Neuronal stem cell (in vitro differentiated cells): ENCODE results near the gene RRP1.

Experiments used
- DNase-seq: peaks from one replicate; pipeline ENCODE4 v3.0.0-alpha.2; 2013; ENCODE audit warnings: low spot score
- H2AFZ ChIP-seq: one replicate; pipeline ENCODE4 v1.6.1; 2013; ENCODE audit warnings: mild to moderate bottlenecking, low read length, inconsistent platforms
- H2AK5ac ChIP-seq: 2 replicates; pipeline ENCODE4 v1.6.1; 2013; ENCODE audit warnings: low read depth, mild to moderate bottlenecking, inconsistent platforms, low read length, moderate library complexity, mixed read lengths
- H2BK120ac ChIP-seq: 2 replicates; pipeline ENCODE4 v1.6.1; 2013; ENCODE audit warnings: low read depth, mild to moderate bottlenecking, inconsistent platforms, low read length, moderate library complexity, mixed read lengths
- H2BK12ac ChIP-seq: one replicate; pipeline ENCODE4 v1.6.1; 2013; ENCODE audit warnings: low read length, inconsistent platforms
- H2BK15ac ChIP-seq: 2 replicates; pipeline ENCODE4 v1.6.1; 2013; ENCODE audit warnings: mild to moderate bottlenecking, low read length, inconsistent platforms, mixed read lengths
- H2BK5ac ChIP-seq: one replicate; pipeline ENCODE4 v1.6.1; 2013; ENCODE audit warnings: inconsistent platforms, mild to moderate bottlenecking, low read length, moderate library complexity
- H3K14ac ChIP-seq: one replicate; pipeline ENCODE4 v1.6.1; 2013; ENCODE audit warnings: low read length, inconsistent platforms
- H3K18ac ChIP-seq: 2 replicates; pipeline ENCODE4 v1.6.1; 2013; ENCODE audit warnings: low read length, inconsistent platforms
- H3K23ac ChIP-seq: 2 replicates; pipeline ENCODE4 v1.6.1; 2013; ENCODE audit warnings: low read depth, mild to moderate bottlenecking, mixed read lengths, low read length, inconsistent platforms; ENCODE audit not compliant: poor library complexity
- H3K27ac ChIP-seq: replicated peaks from 3 replicates; pipeline ENCODE4 v1.5.1; 2013; ENCODE audit warnings: low read length, inconsistent platforms
- H3K27me3 ChIP-seq, 3 experiments: 2 replicates each; pipeline ENCODE4 v1.6.1; 2013; ENCODE audit warnings: low read length in 3 of 3, mild to moderate bottlenecking in 2 of 3, inconsistent platforms in 1 of 3, low read depth in 1 of 3, mixed read lengths in 1 of 3, moderate library complexity in 1 of 3; ENCODE audit not compliant: control insufficient read depth in 3 of 3, insufficient read depth in 3 of 3
- H3K36me3 ChIP-seq, 2 donors: replicated peaks in 1 of 2; 2 replicates each; pipeline ENCODE4 v1.6.1; 2013; ENCODE audit warnings: low read length in 2 of 2; ENCODE audit not compliant: control insufficient read depth in 2 of 2, insufficient read depth in 2 of 2
- H3K4ac ChIP-seq: 2 replicates; pipeline ENCODE4 v1.6.1; 2013; ENCODE audit warnings: inconsistent platforms, mild to moderate bottlenecking, low read length, moderate library complexity
- H3K4me1 ChIP-seq, 2 donors: 1 replicate in 1 of 2; 2 replicates in 1 of 2; pipeline ENCODE4 v1.6.1; 2013; ENCODE audit warnings: low read length in 2 of 2, low read depth in 1 of 2; ENCODE audit not compliant: control insufficient read depth in 2 of 2, insufficient read depth in 1 of 2
- H3K4me2 ChIP-seq: one replicate; pipeline ENCODE4 v1.6.1; 2013; ENCODE audit warnings: mild to moderate bottlenecking, low read length, inconsistent platforms; ENCODE audit not compliant: insufficient read depth, poor library complexity, severe bottlenecking
- H3K4me3 ChIP-seq, 2 donors: 2 replicates each; pipeline ENCODE4 v1.5.1; 2013; ENCODE audit warnings: low read length in 2 of 2, mild to moderate bottlenecking in 2 of 2, inconsistent platforms in 1 of 2, moderate library complexity in 1 of 2
- H3K79me1 ChIP-seq: one replicate; pipeline ENCODE4 v1.6.1; 2013; ENCODE audit warnings: low read depth, mild to moderate bottlenecking, inconsistent platforms, low read length, moderate library complexity
- H3K9ac ChIP-seq: one replicate; pipeline ENCODE4 v1.6.1; 2013; ENCODE audit warnings: mild to moderate bottlenecking, low read depth, low read length, inconsistent platforms; ENCODE audit not compliant: poor library complexity
- H3K9me3 ChIP-seq, 2 donors: replicated peaks in 1 of 2; 2 replicates each; pipeline versions ENCODE3 to v1.6.1; 2013; ENCODE audit warnings: low read length in 2 of 2, mild to moderate bottlenecking in 2 of 2, inconsistent platforms in 1 of 2, low read depth in 1 of 2, mixed read lengths in 1 of 2, moderate library complexity in 1 of 2; ENCODE audit not compliant: control insufficient read depth in 2 of 2, insufficient read depth in 1 of 2
- H4K8ac ChIP-seq: one replicate; pipeline ENCODE4 v1.6.1; 2013; ENCODE audit warnings: low read depth, mild to moderate bottlenecking, inconsistent platforms, low read length, moderate library complexity
- H4K91ac ChIP-seq: one replicate; pipeline ENCODE4 v1.6.1; 2013; ENCODE audit warnings: low read length, low read depth, mild to moderate bottlenecking, inconsistent platforms; ENCODE audit not compliant: poor library complexity
- WGBS, 2 donors: extraction: QIAGEN DNeasy Blood & Tissue Kit; methylation state at CpG; one replicate each; pipeline ENCODE4 v1.1.7; 2013; ENCODE audit warnings: missing lambda C conversion rate in 2 of 2, mixed read lengths in 1 of 2; ENCODE audit not compliant: insufficient read length in 2 of 2, insufficient replicate concordance in 1 of 2; ENCODE audit errors: extremely low coverage in 2 of 2; 5-methylcytosine and 5-hydroxymethylcytosine counted together

RRP1 gene

GRCh38 chr21:43832158-43832550 lies 42.8 kb downstream of the RRP1 start:
- H3K23ac ChIP-seq = peak overlapping the region; percentile 85
- no peak overlapping the region for H4K8ac ChIP-seq
- no peak overlapping the region for H3K27ac ChIP-seq
- peak overlapping the region; percentile 92 for H2BK15ac ChIP-seq
- H3K4me1 ChIP-seq = no peaks in the 10 kb centered on the region
- H3K9ac ChIP-seq = no peak overlapping the region
- no peak overlapping the region for H2AFZ ChIP-seq
- DNase-seq = no peak
- no peak overlapping the region for H2BK5ac ChIP-seq
- no peak overlapping the region for H2BK120ac ChIP-seq
- H3K4me2 ChIP-seq = no peak overlapping the region
- no peak overlapping the region for H3K4me3 ChIP-seq
- peaks cover 3% of the 10 kb centered on the region for H3K79me1 ChIP-seq
- H2BK12ac ChIP-seq = peak overlapping the region; percentile 73
- no peak overlapping the region for H3K18ac ChIP-seq
- no peak overlapping the region for H4K91ac ChIP-seq
- peak overlapping the region; percentile 56 for H2AK5ac ChIP-seq
- WGBS, 2 donors = no CpG with 5 or more reads among the region's 14 CpGs
- no peak overlapping the region for H3K4ac ChIP-seq
- H3K14ac ChIP-seq = no peak overlapping the region
- H3K27me3 ChIP-seq = no peaks in the 10 kb centered on the region
- H3K9me3 ChIP-seq = peaks cover 5 to 15% of the 10 kb centered on the region in 2 donors
- H3K36me3 ChIP-seq = no peaks in the 10 kb centered on the region

- H3K4ac ChIP-seq = peak overlapping the region; percentile 89
- no CpG with 5 or more reads among the region's 10 CpGs for WGBS, 2 donors
- peaks cover 5 to 15% of the 10 kb centered on the region in 2 donors for H3K9me3 ChIP-seq
- peak overlapping the region; percentile 85 for H3K23ac ChIP-seq
- no peak overlapping the region for H2AFZ ChIP-seq
- no peaks in the 10 kb centered on the region for H3K36me3 ChIP-seq
- H3K79me1 ChIP-seq = peaks cover 3% of the 10 kb centered on the region
- no peak overlapping the region for H4K91ac ChIP-seq
- H3K27ac ChIP-seq = no peak overlapping the region
- H3K9ac ChIP-seq = no peak overlapping the region
- H3K4me2 ChIP-seq = no peak overlapping the region
- no peaks in the 10 kb centered on the region for H3K27me3 ChIP-seq
- DNase-seq = no peak
- H2BK12ac ChIP-seq = peak overlapping the region; percentile 73
- no peak overlapping the region for H3K18ac ChIP-seq
- no peak overlapping the region for H2BK120ac ChIP-seq
- peak overlapping the region; percentile 56 for H3K14ac ChIP-seq
- no peaks in the 10 kb centered on the region for H3K4me1 ChIP-seq
- no peak overlapping the region for H2BK5ac ChIP-seq
- H3K4me3 ChIP-seq = peak overlapping the region in 1 of 2 donors; percentile 16
- peak overlapping the region; percentile 23 for H4K8ac ChIP-seq
- peak overlapping the region; percentile 92 for H2BK15ac ChIP-seq
- peak overlapping the region; percentile 56 for H2AK5ac ChIP-seq
These were observed 43.3 kb downstream of the RRP1 start for GRCh38 chr21:43832648-43833047.

- no peak overlapping the region for H3K4me2 ChIP-seq
- no peak overlapping the region for H4K8ac ChIP-seq
- H2BK12ac ChIP-seq = no peak overlapping the region
- no peak overlapping the region for H3K4me3 ChIP-seq
- H2BK120ac ChIP-seq = no peak overlapping the region
- H4K91ac ChIP-seq = no peak overlapping the region
- no peak for DNase-seq
- no peak overlapping the region for H3K4ac ChIP-seq
- WGBS, 2 donors = no CpG with 5 or more reads among the region's 30 CpGs
- no peak overlapping the region for H2BK15ac ChIP-seq
- no peak overlapping the region for H3K9ac ChIP-seq
- H3K18ac ChIP-seq = peak overlapping the region; percentile 67
- H3K9me3 ChIP-seq = peaks cover 5 to 15% of the 10 kb centered on the region in 2 donors
- no peak overlapping the region for H3K27ac ChIP-seq
- no peaks in the 10 kb centered on the region for H3K36me3 ChIP-seq
- H2BK5ac ChIP-seq = no peak overlapping the region
- H3K27me3 ChIP-seq = no peaks in the 10 kb centered on the region
- peaks cover 3% of the 10 kb centered on the region for H3K79me1 ChIP-seq
- H3K23ac ChIP-seq = no peak overlapping the region
- no peak overlapping the region for H2AK5ac ChIP-seq
- H2AFZ ChIP-seq = no peak overlapping the region
- no peaks in the 10 kb centered on the region for H3K4me1 ChIP-seq
- H3K14ac ChIP-seq = no peak overlapping the region
These were observed 44.9 kb downstream of the RRP1 start for GRCh38 chr21:43834146-43834905.

- Histone ChIP-seq H3K36me3 (no peaks in the 10 kb centered on the region), H3K27ac (no peak overlapping the region), H3K79me1 (peaks cover 3% of the 10 kb centered on the region), H3K27me3 (no peaks in the 10 kb centered on the region), H3K4ac (no peak overlapping the region), H3K18ac (no peak overlapping the region), H3K4me2 (no peak overlapping the region), H3K14ac (no peak overlapping the region), H3K4me3 (no peak overlapping the region), H3K23ac (no peak overlapping the region), H3K4me1 (no peaks in the 10 kb centered on the region), H2AFZ (no peak overlapping the region), H2BK12ac (no peak overlapping the region), H2BK120ac (no peak overlapping the region), H4K91ac (no peak overlapping the region), H2AK5ac (no peak overlapping the region), H3K9ac (no peak overlapping the region), H2BK15ac (no peak overlapping the region), H4K8ac (no peak overlapping the region), H2BK5ac (peak overlapping the region; percentile 53), H3K9me3 (peaks cover 5 to 14% of the 10 kb centered on the region in 2 donors)
- no peak for DNase-seq
- no CpG with 5 or more reads among the region's 15 CpGs for WGBS, 2 donors
These were observed 45.7 kb downstream of the RRP1 start for GRCh38 chr21:43835050-43835449.
